Keratinocyte (primary cell): ENCODE measurements around the gene BANF2. TPM values are rescaled to one million over a fixed set of nuclear protein-coding genes. Genes with fewer than 3 reads are reported as not detected.
"Not testable (repeated sequence)": the region's sequence is repeated elsewhere in the genome, so short reads cannot be mapped to it uniquely, and the experiment has no call there.

Experiments
- DNase-seq: peaks from one replicate; pipeline ENCODE4 v3.0.0-alpha.2; 2011; ENCODE audit warnings: low read depth, missing footprints, low spot score
- FAIRE-seq: peaks from 2 replicates; lab custom pipeline; 2011; peaks lifted over from hg19 to GRCh38; lab: Jason Lieb, UNC
- H2AFZ ChIP-seq: 2 replicates; pipeline ENCODE4 v1.6.0; 2012; ENCODE audit warnings: low read length, control low read depth, inconsistent platforms; ENCODE audit not compliant: control insufficient read depth
- H3K27ac ChIP-seq: 2 replicates; pipeline ENCODE4 v1.5.1; 2011; ENCODE audit warnings: low read length; ENCODE audit not compliant: control insufficient read depth, insufficient read depth
- H3K27me3 ChIP-seq: 3 replicates; pipeline ENCODE4 v1.6.0; 2011; ENCODE audit warnings: low read length; ENCODE audit not compliant: control insufficient read depth, insufficient read depth; ENCODE audit errors: extremely low read depth
- H3K36me3 ChIP-seq, 2 experiments: 2 replicates in 1 of 2; 3 replicates in 1 of 2; pipeline ENCODE4 v1.5.1; 2011; ENCODE audit warnings: low read length in 2 of 2, mild to moderate bottlenecking in 1 of 2; ENCODE audit not compliant: control insufficient read depth in 2 of 2, insufficient read depth in 2 of 2; ENCODE audit errors: extremely low read depth in 1 of 2
- H3K4me1 ChIP-seq: 3 replicates; pipeline ENCODE4 v1.5.1; 2011; ENCODE audit warnings: low read length; ENCODE audit not compliant: control insufficient read depth, insufficient read depth; ENCODE audit errors: extremely low read depth
- H3K4me2 ChIP-seq: 3 replicates; pipeline ENCODE4 v1.6.0; 2011; ENCODE audit warnings: low read depth, low read length; ENCODE audit not compliant: control insufficient read depth, insufficient read depth; ENCODE audit errors: extremely low read depth
- H3K4me3 ChIP-seq, 3 experiments: fragments of 200-600 bp in 1 of 3; sonication (generic) in 1 of 3; 2 replicates in 2 of 3; 3 replicates in 1 of 3; pipeline ENCODE4 v1.5.1; 2011 to 2016; ENCODE audit warnings: low read length in 3 of 3, mild to moderate bottlenecking in 3 of 3, control low read depth in 2 of 3, inconsistent platforms in 1 of 3, low read depth in 1 of 3, mixed read lengths in 1 of 3, mixed run types in 1 of 3, moderate library complexity in 1 of 3; ENCODE audit not compliant: control insufficient read depth in 2 of 3, insufficient read depth in 2 of 3; ENCODE audit errors: extremely low read depth in 1 of 3
- H3K79me2 ChIP-seq: 2 replicates; pipeline ENCODE4 v1.6.0; 2012; ENCODE audit warnings: low read length; ENCODE audit not compliant: control insufficient read depth, insufficient read depth
- H3K9ac ChIP-seq: 3 replicates; pipeline ENCODE4 v1.6.0; 2011; ENCODE audit warnings: low read length; ENCODE audit not compliant: control insufficient read depth, insufficient read depth; ENCODE audit errors: extremely low read depth
- H3K9me1 ChIP-seq: 3 replicates; pipeline ENCODE4 v1.6.0; 2011; ENCODE audit warnings: low read length; ENCODE audit not compliant: control insufficient read depth, insufficient read depth; ENCODE audit errors: extremely low read depth
- H3K9me3 ChIP-seq: 2 replicates; pipeline ENCODE4 v1.5.1; 2012; ENCODE audit warnings: low read depth, low read length; ENCODE audit not compliant: control insufficient read depth
- H4K20me1 ChIP-seq: 3 replicates; pipeline ENCODE4 v1.6.0; 2011; ENCODE audit warnings: low read length; ENCODE audit not compliant: control insufficient read depth, insufficient read depth; ENCODE audit errors: extremely low read depth
- CTCF ChIP-seq, 3 experiments: IDR thresholded peaks in 1 of 3; conservative IDR thresholded peaks in 1 of 3; optimal IDR thresholded peaks in 1 of 3; 2 replicates in 2 of 3; 3 replicates in 1 of 3; pipeline versions ENCODE3 to v1.5.1; 2011; ENCODE audit warnings: low read length in 3 of 3, mild to moderate bottlenecking in 3 of 3, moderate library complexity in 2 of 3, control low read depth in 1 of 3, inconsistent platforms in 1 of 3; ENCODE audit not compliant: insufficient read depth in 2 of 3; ENCODE audit errors: extremely low read depth in 1 of 3
- EZH2 ChIP-seq: IDR thresholded peaks from one replicate; pipeline ENCODE4 v1.6.1; 2012; ENCODE audit warnings: inconsistent platforms, mild to moderate bottlenecking, low read length, moderate library complexity
- dilution Hi-C: fragments of 300-500 bp; cut with MboI; formaldehyde crosslinking; loops from one replicate; pipeline ENCODE4 v1.7.0; 2020; ENCODE audit warnings: low sequenced_read_pairs; ENCODE audit not compliant: extremely low pct_ligation_motif_present
- polyA plus RNA-seq, 5 experiments: library from polyadenylated mRNA; depleted of rRNA in 3 of 5; stranded (reverse) in 3 of 5; stranded (forward) in 1 of 5; unstranded in 1 of 5; fragments of >200 nt; gene quantifications; 1 replicate in 1 of 5; 2 replicates in 3 of 5; 3 replicates in 1 of 5; pipeline versions ENCODE4 v1.2.1 to v1.2.3, GENCODE V29; 2011 to 2012; ENCODE audit warnings: missing spikeins in 2 of 5, low read depth in 1 of 5, low replicate concordance in 1 of 5

Gene BANF2
- polyA plus RNA-seq, 1 donor (not counting 4 experiments of a cell fraction or from before 2014, with no cell fraction given), result not detected

- H3K4me1 ChIP-seq, result peaks cover 2% of the 10 kb centered on the region
- no peak overlapping the region for H2AFZ ChIP-seq
- H3K79me2 ChIP-seq, result peaks cover 64% of the 10 kb centered on the region
- TF ChIP-seq CTCF (optimal IDR thresholded peaks at IDR 0.05 in 1 of 3, IDR thresholded peaks at IDR 0.05 in 1 of 3, conservative IDR thresholded peaks at IDR 0.05 in 1 of 3; ENCODE audit: extremely low read depth in 1 of 3, insufficient read depth in 2 of 3, low read length in 3 of 3) (no peak), EZH2 (no peak)
- dilution Hi-C loops, result no loop called here
- no peak overlapping the region for H3K4me2 ChIP-seq
- H3K4me3 ChIP-seq, result no peak overlapping the region
- H4K20me1 ChIP-seq, result peaks cover 12% of the 10 kb centered on the region
- no peaks in the 10 kb centered on the region for H3K9me3 ChIP-seq
- no peak overlapping the region for H3K27ac ChIP-seq
- no peak for FAIRE-seq
- no peak overlapping the region for H3K9ac ChIP-seq
- H3K36me3 ChIP-seq, result peaks cover 29 to 31% of the 10 kb centered on the region in 2 experiments
- H3K9me1 ChIP-seq, result peaks cover 2% of the 10 kb centered on the region
- H3K27me3 ChIP-seq, result no peaks in the 10 kb centered on the region
- DNase-seq, result no peak
These were observed 41.7 kb upstream of the BANF2 start for GRCh38 chr20:17657898-17658647.

GRCh38 chr20:17658648-17658993 is 41.1 kb upstream of the BANF2 start:
- FAIRE-seq, result no peak
- Histone ChIP-seq H3K9me3 (no peaks in the 10 kb centered on the region), H3K27ac (no peak overlapping the region), H3K4me2 (no peak overlapping the region), H4K20me1 (peaks cover 12% of the 10 kb centered on the region), H3K9me1 (peaks cover 2% of the 10 kb centered on the region), H3K27me3 (no peaks in the 10 kb centered on the region), H3K9ac (no peak overlapping the region), H3K4me1 (peaks cover 2% of the 10 kb centered on the region), H3K36me3 (peaks cover 29 to 31% of the 10 kb centered on the region in 2 experiments), H2AFZ (no peak overlapping the region), H3K79me2 (peaks cover 66% of the 10 kb centered on the region), H3K4me3 (no peak overlapping the region)
- TF ChIP-seq CTCF (optimal IDR thresholded peaks at IDR 0.05 in 1 of 3, IDR thresholded peaks at IDR 0.05 in 1 of 3, conservative IDR thresholded peaks at IDR 0.05 in 1 of 3; ENCODE audit: extremely low read depth in 1 of 3, insufficient read depth in 2 of 3, low read length in 3 of 3) (no peak), EZH2 (no peak)
- dilution Hi-C loops, result no loop called here
- DNase-seq, result no peak

- H3K9me3 ChIP-seq, FAIRE-seq, H3K9me1 ChIP-seq, H3K27me3 ChIP-seq, H3K4me3 ChIP-seq, H3K4me1 ChIP-seq, H3K4me2 ChIP-seq, H2AFZ ChIP-seq, DNase-seq, H4K20me1 ChIP-seq, H3K27ac ChIP-seq, H3K9ac ChIP-seq, dilution Hi-C loops: not testable (repeated sequence)
- Histone ChIP-seq H3K79me2 (peaks cover 66% of the 10 kb centered on the region), H3K36me3 (peaks cover 27 to 29% of the 10 kb centered on the region in 2 experiments)
These were observed 40.4 kb upstream of the BANF2 start for GRCh38 chr20:17659344-17659743.
